Measurements from ENCODE around the gene UBL5. TPM values are rescaled to one million over a fixed set of nuclear protein-coding genes. Genes with fewer than 3 reads are reported as not detected.

UBL5 gene
- total and polyA plus RNA-seq, 4 donors = 155 to 339 (median 205) TPM

GRCh38 chr19:9860407-9860806, 32.7 kb downstream of the UBL5 start:
- Histone ChIP-seq H3K9me3 (ENCODE audit: control insufficient read depth in 4 of 4, low read length in 3 of 4) (no peaks in the 10 kb centered on the region), H3K9ac (ENCODE audit: low read depth in 1 of 2, low read length in 2 of 2) (no peak overlapping the region), H3K4me1 (ENCODE audit: control insufficient read depth in 4 of 4, insufficient read depth in 4 of 4, low read length in 3 of 4) (no peaks in the 10 kb centered on the region), H3K4me3 (ENCODE audit: low read depth in 1 of 3, low read length in 3 of 3) (no peak overlapping the region), H3K36me3 (ENCODE audit: control insufficient read depth in 4 of 4, insufficient read depth in 3 of 4, low read depth in 1 of 4, low read length in 3 of 4) (peaks cover 0 to 3% (median 1%) of the 10 kb centered on the region in 4 donors), H3K27me3 (ENCODE audit: control insufficient read depth in 4 of 4, insufficient read depth in 4 of 4, low read length in 3 of 4) (no peaks in the 10 kb centered on the region), H3K27ac (ENCODE audit: low read depth in 1 of 2, low read length in 2 of 2) (no peak overlapping the region)
- TF ChIP-seq SP1 (IDR thresholded peaks at IDR 0.05) (no peak), EGR1 (IDR thresholded peaks at IDR 0.05; ENCODE audit: low read depth in 2 of 2) (no peak), REST (IDR thresholded peaks at IDR 0.05) (no peak), RAD21 (IDR thresholded peaks at IDR 0.05) (no peak), HNF4A (conservative IDR thresholded peaks at IDR 0.05) (no peak), TAF1 (conservative IDR thresholded peaks at IDR 0.05) (no peak)
- no peak for DNase-seq (ENCODE audit: low spot score)
- 94% methylated on average over 8 of the region's 8 CpGs for WGBS

- TF ChIP-seq NR2F2 (IDR thresholded peaks at IDR 0.05) (no peak), GABPA (IDR thresholded peaks at IDR 0.05 in 1 of 2, conservative IDR thresholded peaks at IDR 0.05 in 1 of 2) (no peak), FOXA1 (IDR thresholded peaks at IDR 0.05) (no peak), FOXA2 (IDR thresholded peaks at IDR 0.05) (no peak), TAF1 (conservative IDR thresholded peaks at IDR 0.05) (no peak), RXRA (IDR thresholded peaks at IDR 0.05) (no peak), HNF4G (IDR thresholded peaks at IDR 0.05) (no peak), HNF4A (conservative IDR thresholded peaks at IDR 0.05) (no peak), YY1 (IDR thresholded peaks at IDR 0.05) (no peak), ATF3 (IDR thresholded peaks at IDR 0.05) (no peak), SP1 (IDR thresholded peaks at IDR 0.05) (no peak), MAX (IDR thresholded peaks at IDR 0.05) (no peak), ZBTB33 (IDR thresholded peaks at IDR 0.05) (no peak), EGR1 (IDR thresholded peaks at IDR 0.05; ENCODE audit: low read depth in 2 of 2) (no peak), REST (IDR thresholded peaks at IDR 0.05) (no peak), JUND (IDR thresholded peaks at IDR 0.05) (no peak), RAD21 (IDR thresholded peaks at IDR 0.05) (no peak), CTCF (IDR thresholded peaks at IDR 0.05; ENCODE audit: low read depth, low read length, missing input control) (no peak)
- no peak overlapping the region for H3K27ac ChIP-seq (ENCODE audit: low read depth in 1 of 2, low read length in 2 of 2)
- no peak overlapping the region for H3K9ac ChIP-seq (ENCODE audit: low read depth in 1 of 2, low read length in 2 of 2)
- H3K9me3 ChIP-seq (ENCODE audit: control insufficient read depth in 4 of 4, low read length in 3 of 4) = no peaks in the 10 kb centered on the region
- H3K4me1 ChIP-seq (ENCODE audit: control insufficient read depth in 4 of 4, insufficient read depth in 4 of 4, low read length in 3 of 4) = no peaks in the 10 kb centered on the region
- H3K27me3 ChIP-seq (ENCODE audit: control insufficient read depth in 4 of 4, insufficient read depth in 4 of 4, low read length in 3 of 4) = no peaks in the 10 kb centered on the region
- H3K36me3 ChIP-seq (ENCODE audit: control insufficient read depth in 4 of 4, insufficient read depth in 3 of 4, low read depth in 1 of 4, low read length in 3 of 4) = peaks cover 0 to 2% (median under 1%) of the 10 kb centered on the region in 4 donors
- WGBS = 96% methylated on average over 1 of the region's 1 CpG
- DNase-seq (ENCODE audit: low spot score) = no peak
- H3K4me3 ChIP-seq (ENCODE audit: low read depth in 1 of 3, low read length in 3 of 3) = no peak overlapping the region
Observed at GRCh38 chr19:9861503-9861902, 33.8 kb downstream of the UBL5 start.

Measured in liver (tissue), 9 donors.